Esophagus squamous epithelium (tissue), 4 donors: ENCODE measurements around the gene CGNL1.

Experiments
- CTCF ChIP-seq, 6 experiments: fragments of 450-650 bp in 4 of 6; fragments of 200-600 bp in 2 of 6; sonication (generic) in 2 of 6; IDR thresholded peaks; one replicate each; pipeline ENCODE4 v1.5.1; 2016 to 2019; ENCODE audit warnings: antibody characterized with exemption in 6 of 6, mild to moderate bottlenecking in 4 of 6, moderate library complexity in 4 of 6
- POLR2A ChIP-seq, 4 donors: fragments of 450-650 bp; IDR thresholded peaks; one replicate each; pipeline ENCODE4 v1.6.1; 2017; ENCODE audit warnings: antibody characterized with exemption in 4 of 4, mild to moderate bottlenecking in 4 of 4, moderate library complexity in 3 of 4

GRCh38 chr15:57563416-57563815 lies 187.1 kb downstream of the CGNL1 start:
- TF ChIP-seq CTCF (IDR thresholded peaks at IDR 0.05) (no peak), POLR2A (IDR thresholded peaks at IDR 0.05) (no peak)
